Peyer's patch (tissue), 4 donors: ENCODE results near the gene SFTA2. TPM values are rescaled to one million over a fixed set of nuclear protein-coding genes. Genes with fewer than 3 reads are reported as not detected.
"Not testable (repeated sequence)": the region's sequence is repeated elsewhere in the genome, so short reads cannot be mapped to it uniquely, and the experiment has no call there.

Experiments
- DNase-seq, 3 donors: peaks; one replicate each; pipeline ENCODE4 v3.0.0-alpha.2; 2017 to 2019
- H3K27ac ChIP-seq, 4 donors: fragments of 200-600 bp; sonication (generic); one replicate each; pipeline ENCODE4 v1.5.1; 2016 to 2019
- H3K27me3 ChIP-seq, 2 donors: fragments of 200-600 bp; sonication (generic); one replicate each; pipeline ENCODE4 v1.5.1; 2019
- H3K36me3 ChIP-seq, 3 donors: fragments of 200-600 bp; sonication (generic); one replicate each; pipeline ENCODE4 v1.5.1; 2016 to 2019
- H3K4me1 ChIP-seq, 4 donors: fragments of 200-600 bp; sonication (generic); one replicate each; pipeline ENCODE4 v1.5.1; 2016 to 2019
- H3K4me3 ChIP-seq, 4 donors: fragments of 200-600 bp; sonication (generic); 1 replicate in 3 of 4; 2 replicates in 1 of 4; pipeline ENCODE4 v1.5.1; 2016 to 2019; ENCODE audit warnings: mild to moderate bottlenecking in 1 of 4
- H3K9me3 ChIP-seq, 4 donors: fragments of 200-600 bp; sonication (generic); one replicate each; pipeline ENCODE4 v1.5.1; 2016 to 2019; ENCODE audit warnings: mild to moderate bottlenecking in 1 of 4
- POLR2A ChIP-seq, 2 donors: fragments of 450-650 bp; IDR thresholded peaks; one replicate each; pipeline ENCODE4 v1.5.1; 2017; ENCODE audit warnings: antibody characterized with exemption in 2 of 2, mild to moderate bottlenecking in 2 of 2, moderate library complexity in 2 of 2
- total RNA-seq, 4 donors: library from RNA; depleted of rRNA; stranded (reverse); fragments of >200 nt; gene quantifications; one replicate each; pipeline ENCODE4 v1.1.0, GENCODE V29; 2016
- TF ChIP-seq, protein P1 (sequence below), 6 experiments: fragments of 450-650 bp in 4 of 6; fragments of 200-600 bp in 2 of 6; sonication (generic) in 1 of 6; IDR thresholded peaks; one replicate each; pipeline ENCODE4 v1.5.1; 2017 to 2019; ENCODE audit warnings: antibody characterized with exemption in 6 of 6, mild to moderate bottlenecking in 3 of 6, moderate library complexity in 1 of 6

SFTA2 gene
- total RNA-seq = not detected

DNA sequence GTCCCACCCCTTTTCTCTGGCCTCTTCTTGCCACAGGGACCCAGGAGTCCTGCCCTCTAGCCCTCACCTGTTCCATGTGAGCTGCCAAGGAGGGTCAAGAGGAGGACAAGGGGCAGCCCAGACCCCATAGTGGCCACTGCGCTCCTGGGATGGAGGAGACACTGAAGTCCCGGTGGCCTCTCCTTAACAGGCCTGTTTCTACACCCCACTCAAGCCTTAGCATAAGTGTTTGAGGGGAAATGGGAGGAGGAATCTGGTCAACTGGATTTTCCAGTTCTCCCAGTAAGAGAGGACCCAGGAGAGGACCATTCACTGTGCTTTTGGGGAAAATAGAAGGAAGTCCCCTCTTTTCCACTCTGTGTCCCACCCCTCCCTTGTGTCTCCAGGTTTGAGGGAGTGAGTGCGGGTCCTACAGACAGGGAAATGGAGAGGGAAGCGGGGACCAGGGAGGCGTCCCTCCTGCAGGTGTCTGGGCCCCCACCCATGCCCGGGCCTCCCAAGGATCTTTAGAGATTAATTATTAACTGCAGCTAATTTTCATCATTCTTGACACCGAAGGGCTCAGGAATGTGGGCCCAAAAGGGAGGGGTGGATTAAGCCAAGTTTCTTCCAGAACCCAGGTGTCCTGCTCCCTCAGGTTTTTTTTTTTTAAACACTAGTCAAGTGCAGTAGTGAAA lies at the start of gene SFTA2:
TSS of gene SFTA2 (minus strand) at position 202 of the 677 bp plus-strand sequence. CDS start at position 128, 74 bp downstream.
- Histone ChIP-seq H3K27me3 (no peaks in the 10 kb centered on the region), H3K4me3 (no peak within 1 kb of the TSS), H3K9me3 (peaks cover 0 to 5% (median 0%) of the 10 kb centered on the region in 4 donors), H3K4me1 (no peaks in the 10 kb centered on the region), H3K27ac (no peak within 1 kb of the TSS), H3K36me3 (no peaks in the 10 kb centered on the region)
- no peak for DNase-seq
- TF ChIP-seq POLR2A (IDR thresholded peaks at IDR 0.05) = no peak

DNA sequence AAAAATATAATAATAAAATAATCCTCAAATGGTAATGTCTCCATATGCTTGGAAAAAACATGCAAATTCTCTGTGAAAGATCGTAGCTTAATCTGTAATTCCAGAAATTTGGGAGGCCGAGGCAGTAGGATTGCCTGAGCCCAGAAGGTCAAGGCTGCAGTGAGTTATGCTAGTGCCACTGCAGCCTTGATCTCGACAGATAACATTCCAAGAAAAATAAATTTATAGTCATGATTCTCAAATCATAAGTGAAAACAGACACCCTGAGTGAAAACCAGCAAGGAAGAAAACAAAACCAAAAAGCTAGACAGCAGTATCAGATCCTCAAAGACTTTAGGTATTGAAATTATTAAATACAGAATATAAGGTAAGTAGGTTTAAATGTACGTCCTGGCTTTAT lies 47.7 kb upstream of the SFTA2 start:
- Histone ChIP-seq H3K4me3 (no peak overlapping the region), H3K9me3 (no peaks in the 10 kb centered on the region), H3K27me3 (no peaks in the 10 kb centered on the region), H3K4me1 (no peaks in the 10 kb centered on the region), H3K36me3 (no peaks in the 10 kb centered on the region), H3K27ac (no peak overlapping the region)
- TF ChIP-seq, protein P1, sequence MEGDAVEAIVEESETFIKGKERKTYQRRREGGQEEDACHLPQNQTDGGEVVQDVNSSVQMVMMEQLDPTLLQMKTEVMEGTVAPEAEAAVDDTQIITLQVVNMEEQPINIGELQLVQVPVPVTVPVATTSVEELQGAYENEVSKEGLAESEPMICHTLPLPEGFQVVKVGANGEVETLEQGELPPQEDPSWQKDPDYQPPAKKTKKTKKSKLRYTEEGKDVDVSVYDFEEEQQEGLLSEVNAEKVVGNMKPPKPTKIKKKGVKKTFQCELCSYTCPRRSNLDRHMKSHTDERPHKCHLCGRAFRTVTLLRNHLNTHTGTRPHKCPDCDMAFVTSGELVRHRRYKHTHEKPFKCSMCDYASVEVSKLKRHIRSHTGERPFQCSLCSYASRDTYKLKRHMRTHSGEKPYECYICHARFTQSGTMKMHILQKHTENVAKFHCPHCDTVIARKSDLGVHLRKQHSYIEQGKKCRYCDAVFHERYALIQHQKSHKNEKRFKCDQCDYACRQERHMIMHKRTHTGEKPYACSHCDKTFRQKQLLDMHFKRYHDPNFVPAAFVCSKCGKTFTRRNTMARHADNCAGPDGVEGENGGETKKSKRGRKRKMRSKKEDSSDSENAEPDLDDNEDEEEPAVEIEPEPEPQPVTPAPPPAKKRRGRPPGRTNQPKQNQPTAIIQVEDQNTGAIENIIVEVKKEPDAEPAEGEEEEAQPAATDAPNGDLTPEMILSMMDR (IDR thresholded peaks at IDR 0.05) = no peak
- no peak for TF ChIP-seq POLR2A (IDR thresholded peaks at IDR 0.05)
- no peak for DNase-seq

DNA sequence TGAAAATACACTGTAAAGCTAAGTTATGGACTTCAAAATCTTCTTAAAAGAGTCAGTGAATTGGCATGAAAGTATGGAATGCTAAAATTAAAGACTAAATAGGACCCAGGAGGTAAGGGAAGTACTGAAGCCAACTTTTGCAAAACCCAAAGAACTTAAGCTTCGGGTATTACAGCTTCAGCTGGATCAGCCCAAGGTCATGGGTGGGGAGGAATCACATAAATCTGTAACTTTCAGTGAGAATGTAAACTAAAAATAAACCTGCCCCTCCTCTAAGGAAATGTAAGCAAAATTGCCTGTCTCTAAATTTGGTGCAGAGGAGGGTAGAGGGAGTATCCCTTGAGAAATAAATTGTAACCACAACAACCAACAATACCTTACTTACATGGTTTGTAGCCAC lies 47.2 kb upstream of the SFTA2 start:
- Histone ChIP-seq H3K27ac (no peak overlapping the region), H3K4me1 (no peaks in the 10 kb centered on the region), H3K27me3 (no peaks in the 10 kb centered on the region), H3K4me3 (no peak overlapping the region), H3K9me3 (no peaks in the 10 kb centered on the region), H3K36me3 (no peaks in the 10 kb centered on the region)
- TF ChIP-seq, protein P1 (IDR thresholded peaks at IDR 0.05) = no peak
- TF ChIP-seq POLR2A (IDR thresholded peaks at IDR 0.05) = no peak
- DNase-seq = no peak

DNA sequence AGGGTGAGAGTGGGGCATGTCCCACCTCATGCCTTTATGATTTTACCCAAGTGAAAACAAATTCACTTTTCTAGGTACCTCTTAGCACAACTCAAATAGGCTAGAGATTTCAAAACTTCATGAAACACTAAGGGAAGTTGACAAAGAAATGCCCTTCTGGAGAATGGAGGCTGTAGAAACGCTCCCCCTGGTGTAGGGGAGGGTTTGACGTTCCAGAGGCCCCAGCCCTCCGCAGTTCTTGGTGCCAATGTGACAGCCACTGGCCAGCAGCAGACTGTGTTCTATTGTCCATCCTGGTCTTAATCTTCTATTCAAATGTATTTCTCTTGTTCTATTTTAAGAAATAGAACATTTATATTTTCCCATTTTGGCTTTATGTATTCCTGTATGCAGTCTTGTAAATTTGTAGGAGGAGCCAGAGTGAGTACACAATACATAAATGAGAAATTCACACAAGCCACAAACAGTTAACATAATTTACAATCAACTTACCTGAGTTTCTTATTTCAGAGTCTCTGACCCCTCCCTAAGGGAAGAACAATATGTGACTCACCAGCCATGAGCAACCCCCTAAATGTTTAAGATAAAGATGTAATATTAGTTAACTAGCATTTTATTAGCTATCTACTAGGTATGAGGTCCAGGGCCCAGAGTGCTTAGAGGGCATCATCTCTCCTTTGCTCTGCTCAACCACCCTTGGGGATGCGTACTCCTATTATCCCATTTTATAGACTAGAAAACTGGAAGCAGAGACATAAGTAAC lies 42.7 kb upstream of the SFTA2 start:
- TF ChIP-seq POLR2A (IDR thresholded peaks at IDR 0.05) = no peak
- TF ChIP-seq, protein P1 (IDR thresholded peaks at IDR 0.05) = no peak
- H3K4me3 ChIP-seq = no peak overlapping the region
- no peaks in the 10 kb centered on the region for H3K36me3 ChIP-seq
- no peaks in the 10 kb centered on the region for H3K4me1 ChIP-seq
- H3K27ac ChIP-seq = no peak overlapping the region
- no peak for DNase-seq
- no peaks in the 10 kb centered on the region for H3K27me3 ChIP-seq
- H3K9me3 ChIP-seq = no peaks in the 10 kb centered on the region

DNA sequence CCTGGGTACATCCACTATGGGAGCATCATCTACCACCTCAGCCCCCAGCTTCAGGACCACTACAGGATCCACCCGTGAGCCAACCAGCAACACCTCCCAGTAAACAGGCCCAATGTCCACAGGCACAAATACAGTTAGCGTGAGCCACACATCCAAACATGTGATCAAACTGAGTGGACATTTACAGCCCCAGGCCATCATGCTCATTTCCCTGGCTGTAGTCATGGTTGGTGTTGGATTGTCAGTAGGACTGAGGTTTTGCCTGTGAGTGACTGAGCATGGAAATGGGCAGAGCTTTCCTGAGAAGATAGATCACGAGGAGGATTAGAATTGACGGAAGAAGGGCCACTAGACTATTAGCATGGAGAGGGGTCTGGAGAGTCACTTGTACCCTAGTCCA lies 40.8 kb upstream of the SFTA2 start:
- Histone ChIP-seq H3K4me1 (no peaks in the 10 kb centered on the region), H3K9me3 (no peaks in the 10 kb centered on the region), H3K36me3 (no peaks in the 10 kb centered on the region), H3K27me3 (no peaks in the 10 kb centered on the region), H3K27ac (no peak overlapping the region), H3K4me3 (no peak overlapping the region)
- TF ChIP-seq, protein P1 (IDR thresholded peaks at IDR 0.05) = no peak
- TF ChIP-seq POLR2A (IDR thresholded peaks at IDR 0.05) = no peak
- no peak for DNase-seq

DNA sequence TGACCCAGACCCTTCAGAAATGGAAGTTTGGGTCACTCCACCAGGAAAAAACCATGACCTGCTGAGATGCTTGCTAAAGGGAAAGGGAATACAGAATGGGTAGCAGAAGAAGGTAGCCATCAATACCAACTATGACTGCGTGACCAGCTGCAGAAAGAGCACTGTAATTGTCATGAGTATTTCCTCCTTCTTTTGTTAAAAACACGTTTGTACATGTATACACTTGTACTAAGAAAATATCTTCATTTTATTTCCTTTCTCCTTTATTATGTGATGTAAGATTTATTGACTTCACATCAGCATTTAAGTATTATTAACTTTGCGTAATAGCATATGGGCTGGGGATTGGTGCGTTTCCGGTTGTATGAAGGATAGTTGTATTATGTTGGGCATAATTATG lies 39.0 kb upstream of the SFTA2 start:
- Histone ChIP-seq H3K27ac (no peak overlapping the region), H3K27me3 (no peaks in the 10 kb centered on the region), H3K9me3 (no peaks in the 10 kb centered on the region), H3K36me3 (no peaks in the 10 kb centered on the region), H3K4me3 (no peak overlapping the region), H3K4me1 (no peaks in the 10 kb centered on the region)
- no peak for DNase-seq
- TF ChIP-seq, protein P1 (IDR thresholded peaks at IDR 0.05) = no peak
- TF ChIP-seq POLR2A (IDR thresholded peaks at IDR 0.05) = no peak

DNA sequence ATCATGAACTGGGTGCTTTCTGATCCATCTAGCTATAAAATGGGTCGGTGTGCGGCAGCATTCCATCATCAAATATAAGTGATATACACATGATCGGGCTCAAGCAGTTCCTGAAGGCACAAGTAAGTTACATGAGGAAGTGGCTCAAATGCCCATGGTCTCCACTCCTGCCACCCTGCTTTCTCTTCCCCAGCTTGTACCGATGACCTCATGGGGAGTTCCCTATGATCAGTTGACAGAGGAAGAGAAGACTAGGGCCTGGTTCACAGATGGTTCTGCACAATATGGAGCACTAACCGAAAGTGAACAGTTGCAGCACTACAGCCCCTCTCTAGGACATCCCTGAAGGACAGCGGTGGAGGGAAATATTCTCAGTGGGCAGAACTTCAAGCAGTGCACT lies 37.2 kb upstream of the SFTA2 start:
- H3K9me3 ChIP-seq, H3K4me3 ChIP-seq, H3K4me1 ChIP-seq, H3K36me3 ChIP-seq, H3K27me3 ChIP-seq, DNase-seq, H3K27ac ChIP-seq: not testable (repeated sequence)
